Pancreas (tissue), 10 donors: ENCODE measurements around the gene DLGAP3. TPM values are rescaled to one million over a fixed set of nuclear protein-coding genes. Genes with fewer than 3 reads are reported as not detected.
A peak's percentile ranks its signal among the peaks of the same experiment; 100 is the strongest.

Source experiments
- ATAC-seq, 4 donors: fragments of 200-7000 bp; cut with Tn5 transposase; one replicate each; pipeline versions ENCODE4 v1.8.0 to v1.9.1; 2020; ENCODE audit warnings: mild to moderate bottlenecking in 4 of 4, moderate library complexity in 4 of 4
- DNase-seq, 6 donors: peaks; one replicate each; pipeline ENCODE4 v3.0.0-alpha.2; 2020
- FAIRE-seq: peaks from 2 replicates; lab custom pipeline; 2012; peaks lifted over from hg19 to GRCh38; lab: Jason Lieb, UNC
- H3K27ac ChIP-seq, 4 donors: fragments of 200-600 bp; sonication (generic); 1 replicate in 3 of 4; 2 replicates in 1 of 4; pipeline versions ENCODE4 v1.5.0 to v1.8.0; 2020
- H3K27me3 ChIP-seq, 4 donors: fragments of 200-600 bp; one replicate each; pipeline ENCODE4 v1.8.0; 2021
- H3K36me3 ChIP-seq, 3 donors: fragments of 200-600 bp; sonication (generic) in 1 of 3; one replicate each; pipeline versions ENCODE4 v1.5.0 to v1.8.0; 2020 to 2021
- H3K4me1 ChIP-seq, 3 donors: fragments of 200-600 bp; one replicate each; pipeline ENCODE4 v1.8.0; 2021
- H3K4me3 ChIP-seq, 4 donors: fragments of 200-600 bp; sonication (generic) in 2 of 4; one replicate each; pipeline versions ENCODE4 v1.5.0 to v1.8.0; 2020 to 2021
- H3K9me3 ChIP-seq, 4 donors: fragments of 200-600 bp; one replicate each; pipeline ENCODE4 v1.8.0; 2021
- CTCF ChIP-seq, 4 donors: fragments of 200-600 bp; sonication (generic) in 3 of 4; IDR thresholded peaks; one replicate each; pipeline versions ENCODE4 v1.5.0 to v1.8.0; 2021; ENCODE audit warnings: antibody characterized with exemption in 4 of 4
- WGBS, 2 donors: extraction: QIAGEN DNeasy Blood & Tissue Kit; methylation state at CpG; one replicate each; pipeline ENCODE4 v1.1.7; 2013; 5-methylcytosine and 5-hydroxymethylcytosine counted together
- intact Hi-C, 3 donors: fragments of 100-400 bp; cut with DNase I; formaldehyde crosslinking; loops; one replicate each; pipeline versions ENCODE4 v1.11.1 to v1.14.2; 2022
- polyA plus RNA-seq, 2 donors: library from polyadenylated mRNA; stranded (reverse); fragments of 200-250 nt; gene quantifications; one replicate each; pipeline ENCODE4 v1.2.3, GENCODE V29; 2013
- total RNA-seq, 6 donors: library from RNA; stranded (reverse); fragmentation: NEBNext Ultra II Directional in 4 of 6; extraction: Animal tissue kit (Norgen Biotek cat#: 25700) in 4 of 6; gene quantifications; one replicate each; pipeline versions ENCODE4 v1.2.1 to v1.2.4, GENCODE V29; 2021 to 2023
- donor health status: healthy with polysubstance abuse.
- donor health status: DM: no; HTN: no; CAD: no; lungs with moderate emphysema.
- donor health status: DM: no; HTN: no; CAD: no.
- donor health status: control.
- donor health status: control.
- donor health status: Bipolar disorder and iron deficiency.
- donor health status: DM: yes; HTN: yes; CAD: no.
- donor health status: DM: no; HTN: no; CAD: no.
- donor health status: DM: no; HTN: no; CAD: no.
- donor health status: DM: yes; HTN: yes; CAD: no.

DLGAP3 gene
- total and polyA plus RNA-seq, 8 donors: 0.53 to 1.8 (median 1.4) TPM

GRCh38 chr1:34976384-34977209 lies 47.1 kb upstream of the DLGAP3 start:
- FAIRE-seq: no peak
- H3K4me1 ChIP-seq: no peaks in the 10 kb centered on the region
- no peak overlapping the region for H3K4me3 ChIP-seq
- no peaks in the 10 kb centered on the region for H3K27me3 ChIP-seq
- intact Hi-C loops: no loop called here
- no peaks in the 10 kb centered on the region for H3K36me3 ChIP-seq
- H3K9me3 ChIP-seq: no peaks in the 10 kb centered on the region
- no peak for TF ChIP-seq CTCF (IDR thresholded peaks at IDR 0.05)
- H3K27ac ChIP-seq: no peak overlapping the region
- DNase-seq: peak in 1 of 6 donors; percentile 51
- WGBS, 2 donors: 79 to 80% methylated on average over 71 to 72 of the region's 72 CpGs
- no peak for ATAC-seq

GRCh38 chr1:34975771-34976170 lies 46.3 kb upstream of the DLGAP3 start:
- ATAC-seq (no peak), DNase-seq (no peak), FAIRE-seq (no peak)
- Histone ChIP-seq H3K9me3 (no peaks in the 10 kb centered on the region), H3K27ac (no peak overlapping the region), H3K36me3 (no peaks in the 10 kb centered on the region), H3K4me3 (no peak overlapping the region), H3K4me1 (no peaks in the 10 kb centered on the region), H3K27me3 (no peaks in the 10 kb centered on the region)
- no peak for TF ChIP-seq CTCF (IDR thresholded peaks at IDR 0.05)
- intact Hi-C loops: no loop called here
- WGBS, 2 donors: 81 to 85% methylated on average over 6 of the region's 6 CpGs

- FAIRE-seq (no peak), DNase-seq (no peak), ATAC-seq (no peak)
- 84 to 93% methylated on average over 3 of the region's 3 CpGs for WGBS, 2 donors
- Histone ChIP-seq H3K36me3 (no peaks in the 10 kb centered on the region), H3K27me3 (no peaks in the 10 kb centered on the region), H3K4me1 (no peaks in the 10 kb centered on the region), H3K4me3 (no peak overlapping the region), H3K27ac (no peak overlapping the region), H3K9me3 (no peaks in the 10 kb centered on the region)
- TF ChIP-seq CTCF (IDR thresholded peaks at IDR 0.05): no peak
- intact Hi-C loops: no loop called here
Measured at GRCh38 chr1:34975338-34975737, 45.9 kb upstream of the DLGAP3 start.

GRCh38 chr1:34974626-34975025 lies 45.2 kb upstream of the DLGAP3 start:
- no peak overlapping the region for H3K4me3 ChIP-seq
- TF ChIP-seq CTCF (IDR thresholded peaks at IDR 0.05): no peak
- FAIRE-seq: no peak
- intact Hi-C loops: no loop called here
- no peaks in the 10 kb centered on the region for H3K36me3 ChIP-seq
- no peaks in the 10 kb centered on the region for H3K4me1 ChIP-seq
- H3K27ac ChIP-seq: no peak overlapping the region
- no peak for ATAC-seq
- DNase-seq: no peak
- 76% methylated on average over 8 of the region's 8 CpGs for WGBS, 2 donors
- H3K27me3 ChIP-seq: no peaks in the 10 kb centered on the region
- H3K9me3 ChIP-seq: no peaks in the 10 kb centered on the region

GRCh38 chr1:34973326-34973725 lies 43.9 kb upstream of the DLGAP3 start:
- no peaks in the 10 kb centered on the region for H3K4me1 ChIP-seq
- no peak for TF ChIP-seq CTCF (IDR thresholded peaks at IDR 0.05)
- no peaks in the 10 kb centered on the region for H3K36me3 ChIP-seq
- H3K27ac ChIP-seq: no peak overlapping the region
- intact Hi-C loops: no loop called here
- WGBS, 2 donors: 91 to 95% methylated on average over 3 of the region's 3 CpGs
- FAIRE-seq: no peak
- no peaks in the 10 kb centered on the region for H3K9me3 ChIP-seq
- no peaks in the 10 kb centered on the region for H3K27me3 ChIP-seq
- ATAC-seq: no peak
- no peak for DNase-seq
- H3K4me3 ChIP-seq: no peak overlapping the region
